Measurements from ENCODE around the gene DYRK3. TPM values are rescaled to one million over a fixed set of nuclear protein-coding genes. Genes with fewer than 3 reads are reported as not detected.

Gene DYRK3
- total RNA-seq, 1 donor from 2014 or later = 5.9 TPM

DNA sequence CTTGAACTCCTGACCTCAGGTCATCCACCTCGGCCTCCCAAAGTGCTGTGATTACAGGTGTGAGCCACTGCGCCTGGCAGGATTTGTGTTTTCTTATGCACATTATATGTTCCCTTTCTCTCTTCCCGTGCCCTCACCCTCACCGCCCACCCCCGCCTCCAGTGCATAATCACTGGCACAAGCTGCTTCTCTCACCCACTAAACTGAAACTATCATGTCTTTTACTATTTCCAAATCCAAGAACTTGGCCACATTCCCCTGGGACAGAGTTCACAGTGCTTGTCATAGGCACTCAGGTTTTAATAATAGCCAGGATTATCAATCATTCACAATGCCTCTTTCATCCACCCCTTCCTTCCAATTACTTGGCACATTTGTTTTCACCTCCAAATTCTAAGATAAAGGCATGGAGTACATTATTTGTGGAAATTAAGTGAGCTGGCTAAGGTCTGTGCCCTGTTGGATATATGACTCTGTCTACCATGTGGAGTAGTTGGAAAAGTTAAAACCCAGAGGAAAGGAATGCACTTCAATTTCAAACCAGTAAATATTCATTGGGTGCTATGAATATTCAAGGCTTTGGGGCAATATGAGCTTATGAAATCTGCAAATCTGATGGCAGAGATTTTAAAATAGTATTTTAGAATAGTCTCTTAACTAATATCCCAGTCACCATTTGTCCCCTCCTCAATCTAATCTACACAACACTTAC is 31.8 kb downstream of the DYRK3 start:
- TF ChIP-seq POLR2AphosphoS5 (IDR thresholded peaks at IDR 0.05; ENCODE audit: insufficient read depth in 1 of 2, low read depth in 1 of 2) (no peak), POLR2A (IDR thresholded peaks at IDR 0.05) (no peak)
- TF ChIP-seq, protein P1, sequence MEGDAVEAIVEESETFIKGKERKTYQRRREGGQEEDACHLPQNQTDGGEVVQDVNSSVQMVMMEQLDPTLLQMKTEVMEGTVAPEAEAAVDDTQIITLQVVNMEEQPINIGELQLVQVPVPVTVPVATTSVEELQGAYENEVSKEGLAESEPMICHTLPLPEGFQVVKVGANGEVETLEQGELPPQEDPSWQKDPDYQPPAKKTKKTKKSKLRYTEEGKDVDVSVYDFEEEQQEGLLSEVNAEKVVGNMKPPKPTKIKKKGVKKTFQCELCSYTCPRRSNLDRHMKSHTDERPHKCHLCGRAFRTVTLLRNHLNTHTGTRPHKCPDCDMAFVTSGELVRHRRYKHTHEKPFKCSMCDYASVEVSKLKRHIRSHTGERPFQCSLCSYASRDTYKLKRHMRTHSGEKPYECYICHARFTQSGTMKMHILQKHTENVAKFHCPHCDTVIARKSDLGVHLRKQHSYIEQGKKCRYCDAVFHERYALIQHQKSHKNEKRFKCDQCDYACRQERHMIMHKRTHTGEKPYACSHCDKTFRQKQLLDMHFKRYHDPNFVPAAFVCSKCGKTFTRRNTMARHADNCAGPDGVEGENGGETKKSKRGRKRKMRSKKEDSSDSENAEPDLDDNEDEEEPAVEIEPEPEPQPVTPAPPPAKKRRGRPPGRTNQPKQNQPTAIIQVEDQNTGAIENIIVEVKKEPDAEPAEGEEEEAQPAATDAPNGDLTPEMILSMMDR (IDR thresholded peaks at IDR 0.05) = no peak
- DNase-seq (ENCODE audit: extremely low spot score in 2 of 2) = no peak
- H3K4me1 ChIP-seq = peaks cover 12% of the 10 kb centered on the region
- no peak overlapping the region for H3K27ac ChIP-seq
- no peak overlapping the region for H3K4me3 ChIP-seq
- H3K36me3 ChIP-seq = no peaks in the 10 kb centered on the region
- no peaks in the 10 kb centered on the region for H3K9me3 ChIP-seq
- intact Hi-C loops (cut with DNase I) = no loop called here
- no peaks in the 10 kb centered on the region for H3K27me3 ChIP-seq

DNA sequence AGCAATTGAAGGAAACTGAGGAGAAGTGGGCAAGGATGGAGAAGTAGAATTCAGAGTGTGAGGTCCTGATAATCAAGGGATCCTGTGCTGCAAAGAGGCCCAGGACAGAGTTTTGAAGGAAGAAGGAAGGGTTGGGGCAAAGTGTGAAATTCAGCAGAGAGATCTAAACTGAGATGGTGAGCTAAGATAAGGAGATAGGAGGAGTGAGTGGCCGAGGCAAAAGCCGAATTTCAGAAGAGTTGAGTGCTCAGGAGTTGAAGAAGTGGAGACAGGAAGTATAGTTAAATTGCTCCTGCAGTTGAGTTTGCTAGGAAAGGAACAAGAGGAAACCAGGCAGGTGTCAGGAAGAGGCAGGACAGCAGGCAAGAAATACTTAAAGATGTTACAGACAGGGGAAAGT is 33.0 kb downstream of the DYRK3 start:
- intact Hi-C loops (cut with DNase I) = no loop called here

DNA sequence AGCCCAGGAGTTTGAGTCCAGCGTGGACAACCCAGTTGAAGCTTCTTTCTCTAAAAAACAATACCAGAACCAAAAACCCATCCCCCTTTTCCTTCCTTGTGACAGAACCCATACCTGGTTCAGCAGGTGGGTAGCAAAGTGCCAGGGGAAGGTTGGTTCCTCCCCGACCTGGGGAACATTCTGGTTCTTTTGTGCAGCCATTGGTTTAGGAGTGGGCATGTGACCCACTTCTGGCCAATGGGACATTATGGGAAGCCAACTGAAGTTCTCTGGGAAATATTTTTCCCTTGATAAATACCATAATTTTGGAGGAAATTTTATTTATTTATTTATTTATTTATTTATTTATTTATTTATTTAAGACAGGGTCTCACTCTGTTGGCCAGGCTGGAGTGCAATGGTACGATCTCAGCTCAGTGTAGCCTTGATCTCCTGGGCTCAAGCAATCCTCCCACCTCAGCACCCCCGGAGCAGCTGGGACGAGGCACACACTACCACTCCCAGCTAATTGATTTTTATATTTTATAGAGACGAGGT is 33.6 kb downstream of the DYRK3 start:
- Histone ChIP-seq H3K4me3 (no peak overlapping the region), H3K4me1 (peaks cover 25% of the 10 kb centered on the region), H3K27me3 (no peaks in the 10 kb centered on the region), H3K27ac (no peak overlapping the region), H3K36me3 (no peaks in the 10 kb centered on the region), H3K9me3 (no peaks in the 10 kb centered on the region)
- intact Hi-C loops (cut with DNase I) = no loop called here
- TF ChIP-seq POLR2AphosphoS5 (IDR thresholded peaks at IDR 0.05; ENCODE audit: insufficient read depth in 1 of 2, low read depth in 1 of 2) (no peak), POLR2A (IDR thresholded peaks at IDR 0.05) (no peak)
- TF ChIP-seq, protein P1 (IDR thresholded peaks at IDR 0.05) = no peak
- no peak for DNase-seq (ENCODE audit: extremely low spot score in 2 of 2)

More for the DNA sequence above, 33.0 kb downstream of the DYRK3 start:
- no peak for DNase-seq (ENCODE audit: extremely low spot score in 2 of 2)
- TF ChIP-seq POLR2AphosphoS5 (IDR thresholded peaks at IDR 0.05; ENCODE audit: insufficient read depth in 1 of 2, low read depth in 1 of 2) (no peak), POLR2A (IDR thresholded peaks at IDR 0.05) (no peak)
- TF ChIP-seq, protein P1 (IDR thresholded peaks at IDR 0.05) = no peak
- H3K4me1 ChIP-seq = peaks cover 22% of the 10 kb centered on the region
- H3K9me3 ChIP-seq = no peaks in the 10 kb centered on the region
- H3K36me3 ChIP-seq = no peaks in the 10 kb centered on the region
- no peak overlapping the region for H3K4me3 ChIP-seq
- no peaks in the 10 kb centered on the region for H3K27me3 ChIP-seq
- no peak overlapping the region for H3K27ac ChIP-seq

DNA sequence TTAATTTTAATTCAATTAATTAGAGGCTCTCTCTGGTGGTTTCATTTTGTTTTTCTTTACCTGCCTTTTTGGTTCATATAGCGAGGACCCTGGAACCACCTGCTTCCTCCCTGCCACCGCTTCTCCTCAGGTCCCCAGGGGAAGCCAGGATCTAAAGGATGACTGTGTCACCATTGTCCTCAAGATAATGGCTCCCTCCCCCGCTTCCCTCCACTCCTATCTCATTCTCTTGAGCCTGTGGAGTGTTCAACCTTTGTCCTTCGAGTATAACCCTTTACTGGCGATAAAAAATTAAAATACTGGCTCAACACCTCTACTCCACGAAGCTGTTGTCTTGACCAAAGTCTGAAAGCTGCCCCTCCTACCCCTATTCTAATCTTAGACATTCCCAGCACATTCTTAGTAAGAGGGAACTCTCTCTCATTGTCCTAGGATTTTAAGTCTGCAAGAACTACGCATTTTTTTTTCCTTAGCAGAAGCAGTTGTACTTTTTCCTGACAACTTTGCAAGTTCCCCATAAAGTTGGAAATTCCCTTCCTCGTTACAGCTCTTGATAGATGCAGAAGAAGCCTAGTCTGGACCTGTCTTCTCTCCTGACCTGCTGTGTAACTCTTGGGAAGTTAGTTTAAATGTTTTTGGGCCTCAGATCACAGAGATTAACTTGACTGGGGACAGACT is 36.8 kb downstream of the DYRK3 start:
- H3K4me1 ChIP-seq = peaks cover 35% of the 10 kb centered on the region
- no peaks in the 10 kb centered on the region for H3K9me3 ChIP-seq
- TF ChIP-seq POLR2AphosphoS5 (IDR thresholded peaks at IDR 0.05; ENCODE audit: insufficient read depth in 1 of 2, low read depth in 1 of 2) (no peak), POLR2A (IDR thresholded peaks at IDR 0.05) (no peak)
- TF ChIP-seq, protein P1 (IDR thresholded peaks at IDR 0.05) = no peak
- peak overlapping the region; percentile 82 for H3K27ac ChIP-seq
- intact Hi-C loops (cut with DNase I) = no loop called here
- no peak overlapping the region for H3K4me3 ChIP-seq
- no peaks in the 10 kb centered on the region for H3K36me3 ChIP-seq
- no peak for DNase-seq (ENCODE audit: extremely low spot score in 2 of 2)
- H3K27me3 ChIP-seq = no peaks in the 10 kb centered on the region

Measured in vagina (tissue), 2 donors.